Left renal cortex interstitium (tissue), 4 donors: ENCODE data around the gene B2M. TPM values are rescaled to one million over a fixed set of nuclear protein-coding genes. Genes with fewer than 3 reads are reported as not detected.
"Not testable (repeated sequence)": the region's sequence is repeated elsewhere in the genome, so short reads cannot be mapped to it uniquely, and the experiment has no call there.

Source experiments
- DNase-seq, 4 donors: peaks; one replicate each; pipeline ENCODE4 v3.0.0-alpha.2; 2013; ENCODE audit warnings: low read depth in 4 of 4, low spot score in 2 of 4, missing footprints in 1 of 4
- polyA plus RNA-seq, 4 donors: library from polyadenylated mRNA; unstranded; fragments of 120-200 nt; gene quantifications; one replicate each; pipeline ENCODE4 v1.2.1, GENCODE V29; 2013; ENCODE audit not compliant: insufficient read length in 4 of 4

Gene B2M
- polyA plus RNA-seq, 4 donors: 664 to 1,198 (median 839) TPM

GRCh38 chr15:44697014-44697413, 14.3 kb upstream of the B2M start:
- no peak for DNase-seq

DNA sequence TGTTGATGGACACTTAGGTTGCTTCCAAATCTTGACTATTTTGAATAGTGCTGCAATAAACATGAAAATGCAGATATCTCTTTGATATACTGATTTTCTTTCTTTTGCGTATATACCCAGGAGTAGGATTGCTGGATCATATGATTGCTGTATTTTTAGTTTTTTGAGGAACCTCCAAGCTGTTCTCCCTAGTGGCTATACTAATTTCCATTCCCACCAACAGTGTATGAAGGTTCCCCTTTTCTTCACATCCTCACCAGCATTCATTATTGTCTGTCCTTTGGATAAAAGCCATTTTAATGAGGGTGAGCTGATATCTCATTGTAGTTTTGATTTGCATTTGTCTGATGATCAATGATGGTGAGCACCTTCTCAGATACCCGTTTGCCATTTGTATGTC, 12.7 kb upstream of the B2M start:
- DNase-seq: no peak

DNA sequence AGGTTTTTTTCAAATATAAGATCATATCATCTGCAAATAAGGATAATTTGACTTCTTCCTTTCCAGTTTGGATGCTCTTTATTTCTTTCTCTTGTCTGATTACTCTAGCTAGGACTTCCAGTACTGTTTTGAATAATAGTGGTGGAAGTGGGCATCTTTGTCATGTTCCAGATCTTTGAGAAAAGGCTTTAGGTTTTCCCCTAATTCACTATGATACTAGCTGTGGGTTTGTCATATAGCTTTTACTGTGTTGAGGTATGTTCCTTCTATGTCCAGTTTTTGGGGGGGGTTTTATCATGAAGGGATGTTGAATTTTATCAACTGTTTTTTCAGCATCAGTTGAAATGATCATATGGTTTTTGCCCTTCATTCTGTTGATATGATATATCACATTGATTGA, 10.6 kb upstream of the B2M start:
- not testable (repeated sequence) for DNase-seq

DNA sequence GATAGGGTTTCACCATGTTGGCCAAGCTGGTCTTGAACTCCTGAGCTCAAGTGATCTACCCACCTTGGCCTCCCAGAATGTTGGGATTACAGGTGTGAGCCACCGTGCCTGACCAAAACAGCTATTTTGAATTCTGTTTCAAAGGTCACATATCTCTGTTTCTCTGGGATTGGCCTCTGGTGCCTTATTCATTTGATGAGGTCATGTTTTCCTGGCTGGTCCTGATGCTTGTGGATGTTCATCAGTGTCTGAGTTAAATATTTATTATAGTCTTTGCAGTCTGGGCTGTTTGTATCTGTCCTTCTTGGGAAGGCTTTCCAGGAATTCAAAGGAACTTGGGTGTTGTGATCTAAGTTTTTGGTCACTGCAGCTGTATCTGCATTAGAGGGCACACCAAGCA, 5.3 kb upstream of the B2M start:
- no peak for DNase-seq

DNA sequence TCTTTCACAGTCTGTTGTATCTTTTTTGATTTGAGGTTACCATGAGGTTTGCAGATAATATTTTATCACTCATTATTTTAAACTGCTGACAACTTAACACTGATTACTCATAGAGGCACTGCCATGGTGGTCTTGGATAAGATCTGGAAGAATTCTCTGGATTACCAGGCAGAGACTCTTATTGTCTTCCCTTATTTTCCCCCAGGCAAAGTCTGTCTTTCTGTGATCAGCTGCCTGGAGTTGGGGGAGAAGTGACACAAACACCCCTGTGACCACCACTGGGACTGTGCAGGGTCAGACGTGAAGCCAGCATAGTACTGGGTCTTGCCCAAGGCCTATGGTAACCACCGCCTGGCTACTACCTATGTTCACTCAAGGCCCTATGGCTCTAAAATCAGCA, 4.9 kb upstream of the B2M start:
- no peak for DNase-seq

DNA sequence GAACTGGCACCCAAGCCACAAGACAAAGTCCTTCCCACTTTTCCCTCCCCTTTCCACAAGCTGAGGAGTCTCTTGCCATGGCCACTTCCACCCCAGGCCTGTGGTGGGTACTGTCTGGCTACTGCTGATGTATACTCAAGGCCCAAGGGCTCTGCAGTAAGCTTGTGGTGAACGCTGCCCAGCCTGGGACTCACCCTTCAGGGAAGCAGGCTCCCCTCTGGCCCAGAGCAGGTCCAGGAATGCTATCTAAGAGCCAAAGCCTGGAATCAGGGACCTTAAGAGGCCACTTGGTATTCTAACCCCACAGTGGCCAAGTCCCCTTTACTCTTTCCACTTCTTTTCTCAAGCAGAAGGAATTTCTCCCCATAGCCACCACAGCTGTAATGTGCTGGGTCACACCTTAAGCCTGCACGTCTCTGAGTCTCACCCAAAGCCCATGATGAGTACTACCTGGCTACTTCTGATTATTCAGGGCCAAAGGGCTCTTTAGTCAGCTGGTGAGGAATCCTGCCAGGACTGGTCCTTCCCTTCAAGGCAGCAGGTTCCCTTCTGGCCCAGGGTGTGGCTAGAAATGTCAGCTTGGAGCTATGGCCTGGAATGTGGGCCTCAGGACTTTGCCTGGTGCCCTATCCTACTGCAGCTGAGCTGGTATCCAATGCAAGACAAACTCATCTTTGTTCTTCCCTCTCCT, 4.2 kb upstream of the B2M start:
- no peak for DNase-seq

DNA sequence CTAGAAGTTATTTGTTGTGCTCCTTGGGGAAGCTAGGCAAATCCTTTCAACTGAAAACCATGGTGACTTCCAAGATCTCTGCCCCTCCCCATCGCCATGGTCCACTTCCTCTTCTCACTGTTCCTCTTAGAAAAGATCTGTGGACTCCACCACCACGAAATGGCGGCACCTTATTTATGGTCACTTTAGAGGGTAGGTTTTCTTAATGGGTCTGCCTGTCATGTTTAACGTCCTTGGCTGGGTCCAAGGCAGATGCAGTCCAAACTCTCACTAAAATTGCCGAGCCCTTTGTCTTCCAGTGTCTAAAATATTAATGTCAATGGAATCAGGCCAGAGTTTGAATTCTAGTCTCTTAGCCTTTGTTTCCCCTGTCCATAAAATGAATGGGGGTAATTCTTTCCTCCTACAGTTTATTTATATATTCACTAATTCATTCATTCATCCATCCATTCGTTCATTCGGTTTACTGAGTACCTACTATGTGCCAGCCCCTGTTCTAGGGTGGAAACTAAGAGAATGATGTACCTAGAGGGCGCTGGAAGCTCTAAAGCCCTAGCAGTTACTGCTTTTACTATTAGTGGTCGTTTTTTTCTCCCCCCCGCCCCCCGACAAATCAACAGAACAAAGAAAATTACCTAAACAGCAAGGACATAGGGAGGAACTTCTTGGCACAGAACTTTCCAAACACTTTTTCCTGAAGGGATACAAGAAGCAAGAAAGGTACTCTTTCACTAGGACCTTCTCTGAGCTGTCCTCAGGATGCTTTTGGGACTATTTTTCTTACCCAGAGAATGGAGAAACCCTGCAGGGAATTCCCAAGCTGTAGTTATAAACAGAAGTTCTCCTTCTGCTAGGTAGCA, 851 bp upstream of the B2M start:
- peak in 1 of 4 donors; percentile 39 for DNase-seq

- DNase-seq: peak in 1 of 4 donors; percentile 29
Observed at GRCh38 chr15:44711743-44712345, 527 bp downstream of the B2M start.

- peak in 1 of 4 donors; percentile 63 for DNase-seq
Observed at GRCh38 chr15:44712346-44713005, 1.2 kb downstream of the B2M start.

GRCh38 chr15:44713006-44713966, 2.0 kb downstream of the B2M start:
- DNase-seq: no peak

DNA sequence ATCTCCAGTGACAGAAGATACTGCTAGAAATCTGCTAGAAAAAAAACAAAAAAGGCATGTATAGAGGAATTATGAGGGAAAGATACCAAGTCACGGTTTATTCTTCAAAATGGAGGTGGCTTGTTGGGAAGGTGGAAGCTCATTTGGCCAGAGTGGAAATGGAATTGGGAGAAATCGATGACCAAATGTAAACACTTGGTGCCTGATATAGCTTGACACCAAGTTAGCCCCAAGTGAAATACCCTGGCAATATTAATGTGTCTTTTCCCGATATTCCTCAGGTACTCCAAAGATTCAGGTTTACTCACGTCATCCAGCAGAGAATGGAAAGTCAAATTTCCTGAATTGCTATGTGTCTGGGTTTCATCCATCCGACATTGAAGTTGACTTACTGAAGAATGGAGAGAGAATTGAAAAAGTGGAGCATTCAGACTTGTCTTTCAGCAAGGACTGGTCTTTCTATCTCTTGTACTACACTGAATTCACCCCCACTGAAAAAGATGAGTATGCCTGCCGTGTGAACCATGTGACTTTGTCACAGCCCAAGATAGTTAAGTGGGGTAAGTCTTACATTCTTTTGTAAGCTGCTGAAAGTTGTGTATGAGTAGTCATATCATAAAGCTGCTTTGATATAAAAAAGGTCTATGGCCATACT, 4.0 kb downstream of the B2M start:
- DNase-seq: no peak

- DNase-seq: no peak
Observed at GRCh38 chr15:44715797-44716334, 4.5 kb downstream of the B2M start.

DNA sequence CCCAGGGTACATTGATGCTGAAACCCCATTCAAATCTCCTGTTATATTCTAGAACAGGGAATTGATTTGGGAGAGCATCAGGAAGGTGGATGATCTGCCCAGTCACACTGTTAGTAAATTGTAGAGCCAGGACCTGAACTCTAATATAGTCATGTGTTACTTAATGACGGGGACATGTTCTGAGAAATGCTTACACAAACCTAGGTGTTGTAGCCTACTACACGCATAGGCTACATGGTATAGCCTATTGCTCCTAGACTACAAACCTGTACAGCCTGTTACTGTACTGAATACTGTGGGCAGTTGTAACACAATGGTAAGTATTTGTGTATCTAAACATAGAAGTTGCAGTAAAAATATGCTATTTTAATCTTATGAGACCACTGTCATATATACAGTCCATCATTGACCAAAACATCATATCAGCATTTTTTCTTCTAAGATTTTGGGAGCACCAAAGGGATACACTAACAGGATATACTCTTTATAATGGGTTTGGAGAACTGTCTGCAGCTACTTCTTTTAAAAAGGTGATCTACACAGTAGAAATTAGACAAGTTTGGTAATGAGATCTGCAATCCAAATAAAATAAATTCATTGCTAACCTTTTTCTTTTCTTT, 5.8 kb downstream of the B2M start:
- no peak for DNase-seq

- no peak for DNase-seq
Observed at GRCh38 chr15:44718180-44718926, 7.0 kb downstream of the B2M start.

DNA sequence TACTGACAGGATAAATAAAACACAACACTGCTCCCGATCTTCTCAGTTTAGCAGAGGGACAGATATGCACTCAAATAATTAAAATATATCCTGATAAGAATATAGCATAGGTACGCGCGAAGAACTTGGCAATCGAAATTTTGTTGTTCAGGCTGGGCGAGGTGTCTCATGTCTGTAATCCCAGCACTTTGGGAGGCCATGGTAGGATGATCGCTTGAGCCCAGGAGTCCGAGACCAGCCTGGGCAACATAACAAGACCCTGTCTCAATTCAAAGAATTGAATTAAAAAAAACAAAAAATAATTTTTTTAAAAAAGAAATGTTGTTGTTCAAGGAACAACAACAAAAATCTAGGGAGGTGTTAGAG, 7.6 kb downstream of the B2M start:
- no peak for DNase-seq

DNA sequence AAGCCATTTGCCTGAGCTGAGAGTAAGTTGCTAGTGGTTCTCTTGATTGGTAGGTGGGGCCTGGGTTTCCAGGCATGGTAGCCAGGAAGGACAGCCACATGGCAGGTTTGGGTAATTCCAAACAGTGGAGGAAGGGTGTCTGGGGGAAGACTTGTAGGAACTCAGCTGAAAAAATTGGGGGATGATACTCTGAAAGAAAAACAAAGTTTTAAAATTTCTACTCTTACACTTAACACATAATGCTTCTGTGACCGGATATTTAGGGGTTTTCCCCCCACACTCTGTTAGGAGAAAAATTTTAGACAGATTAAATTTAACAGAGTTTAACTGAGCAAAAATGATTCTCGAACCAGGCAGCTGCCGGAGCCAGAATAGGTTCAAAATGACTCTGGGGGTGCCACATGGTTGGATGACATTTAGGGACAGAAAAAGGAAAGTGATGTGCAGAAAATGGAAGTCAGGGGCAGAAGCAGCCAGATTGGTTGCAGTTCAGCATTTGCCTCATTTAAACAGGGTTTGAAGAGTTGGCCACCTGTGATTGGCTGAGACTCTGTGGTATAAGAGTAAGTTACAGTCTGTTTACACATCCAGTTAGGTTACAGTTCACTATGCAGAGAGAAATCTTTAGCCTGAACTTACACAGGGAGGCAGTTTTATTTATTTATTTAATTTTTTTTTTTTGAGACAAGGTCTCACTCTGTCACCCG, 8.1 kb downstream of the B2M start:
- no peak for DNase-seq

DNA sequence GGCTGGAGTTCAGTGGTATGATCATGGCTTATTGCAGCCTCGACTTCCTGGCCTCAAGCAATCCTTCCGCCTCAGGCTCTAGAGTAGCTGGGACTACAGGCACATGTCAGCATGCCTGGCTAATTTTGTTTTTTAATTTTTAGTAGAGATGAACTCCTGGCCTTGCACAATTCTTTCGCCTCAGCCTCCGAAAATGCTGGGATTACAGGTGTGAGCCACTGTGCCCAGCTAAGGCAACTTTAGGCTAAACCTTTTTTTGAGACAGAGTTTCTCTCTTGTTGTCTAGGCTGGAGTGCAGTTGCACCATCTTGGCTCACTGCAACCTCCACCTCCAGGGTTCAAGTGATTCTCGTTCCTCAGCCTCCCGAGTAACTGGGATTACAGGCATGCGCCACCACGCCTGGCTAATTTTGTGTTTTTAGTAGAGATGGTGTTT, 8.7 kb downstream of the B2M start:
- DNase-seq: not testable (repeated sequence)
